ENCODE data around the gene TMEM219.

DNA sequence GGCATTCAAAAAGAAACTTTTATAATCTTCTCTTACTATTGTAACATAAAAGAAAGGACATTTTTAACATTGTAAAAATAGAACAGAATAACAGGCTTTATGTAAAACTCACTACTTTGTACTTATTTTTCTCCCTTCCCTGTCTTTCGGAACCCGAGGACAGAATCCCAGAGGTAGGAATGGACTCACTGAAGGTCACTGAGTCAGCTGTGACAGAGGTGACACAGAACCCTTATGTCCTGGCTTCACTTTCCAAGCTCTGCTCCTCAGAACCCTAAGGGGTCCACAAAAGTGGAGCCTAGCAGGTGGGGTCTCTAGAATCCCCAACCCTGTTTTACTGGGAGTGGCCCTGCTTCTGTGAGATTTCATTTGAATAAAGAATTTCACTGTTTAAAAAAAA is 39.6 kb upstream of the TMEM219 start:
- TF ChIP-seq CTCF (IDR thresholded peaks at IDR 0.05; ENCODE audit: extremely low read depth in 1 of 2, insufficient read depth in 1 of 2, low read depth in 1 of 2, low read length in 2 of 2) (no peak), POLR2A (IDR thresholded peaks at IDR 0.05; ENCODE audit: low read depth, low read length) (no peak), JUN (IDR thresholded peaks at IDR 0.05; ENCODE audit: borderline replicate concordance, insufficient read depth, insufficient read length, low read depth) (no peak), POLR2AphosphoS5 (IDR thresholded peaks at IDR 0.05; ENCODE audit: insufficient read depth, low read depth, low read length) (no peak)
- TF ChIP-seq, protein P1, sequence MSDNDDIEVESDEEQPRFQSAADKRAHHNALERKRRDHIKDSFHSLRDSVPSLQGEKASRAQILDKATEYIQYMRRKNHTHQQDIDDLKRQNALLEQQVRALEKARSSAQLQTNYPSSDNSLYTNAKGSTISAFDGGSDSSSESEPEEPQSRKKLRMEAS (IDR thresholded peaks at IDR 0.05; ENCODE audit: insufficient read depth, insufficient read length) = no peak
